ENCODE measurements around the gene GMEB2. TPM values are rescaled to one million over a fixed set of nuclear protein-coding genes. Genes with fewer than 3 reads are reported as not detected.
A peak's percentile ranks its signal among the peaks of the same experiment; 100 is the strongest.

GMEB2 gene
- total and polyA plus RNA-seq, 2 donors: 9.3 to 16.3 TPM

DNA sequence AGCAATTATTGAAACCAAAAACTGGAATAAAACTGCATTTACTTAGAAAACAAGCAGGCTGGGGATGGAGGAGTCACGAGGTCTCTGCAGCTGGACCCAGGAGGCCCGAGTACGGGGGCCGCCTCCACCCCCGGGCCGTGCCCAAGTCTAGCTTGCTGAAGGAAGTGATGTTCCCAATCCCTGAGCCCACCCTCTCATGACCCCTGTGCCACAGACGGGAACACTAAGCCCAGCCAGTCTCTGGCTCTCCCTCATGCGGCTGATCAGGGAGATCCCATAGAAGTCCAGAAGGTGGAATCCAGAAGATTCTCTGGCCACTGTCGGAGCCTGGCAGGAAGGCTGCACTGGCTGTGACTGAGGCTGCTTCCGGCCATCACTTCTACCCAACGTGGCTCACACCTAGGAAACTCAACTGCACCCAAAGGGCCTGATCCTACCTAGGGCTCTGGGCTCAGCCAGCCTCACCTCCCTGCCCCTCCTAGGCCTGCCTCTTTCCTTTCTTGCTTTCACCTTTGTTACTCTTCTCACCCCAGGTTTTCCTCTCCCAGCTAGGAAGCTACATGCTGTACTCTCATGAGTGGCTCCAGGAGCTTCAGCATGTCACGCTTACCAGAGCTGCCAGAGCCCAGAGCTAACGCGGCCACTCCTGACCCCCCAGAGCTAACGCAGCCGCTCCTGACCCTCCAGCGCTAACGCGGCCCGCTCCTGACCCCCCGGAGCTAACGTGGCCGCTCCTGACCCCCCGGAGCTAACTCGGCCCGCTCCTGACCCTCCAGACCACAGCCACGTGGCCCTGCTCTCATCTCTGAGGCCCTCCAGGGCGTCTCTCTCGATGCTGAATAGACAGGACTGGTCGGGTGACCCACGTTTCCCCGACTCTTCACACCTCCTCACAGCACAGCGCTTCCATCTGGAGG lies 28.2 kb downstream of the GMEB2 start:
- 94% methylated on average over 33 of the region's 33 CpGs for WGBS
- Histone ChIP-seq H3K27me3 (ENCODE audit: control insufficient read depth in 2 of 2, insufficient read depth in 1 of 2, low read length in 1 of 2) (no peaks in the 10 kb centered on the region), H3K4me3 (ENCODE audit: low read length in 2 of 2) (no peak overlapping the region), H3K4me1 (ENCODE audit: control insufficient read depth in 2 of 2, insufficient read depth in 2 of 2, low read length in 2 of 2) (peaks cover 11 to 23% of the 10 kb centered on the region in 2 donors), H3K36me3 (ENCODE audit: control insufficient read depth in 2 of 2, insufficient read depth in 2 of 2, low read length in 1 of 2) (peaks cover 78 to 82% of the 10 kb centered on the region in 2 donors), H3K9me3 (ENCODE audit: control insufficient read depth in 2 of 2, insufficient read depth in 1 of 2, low read length in 1 of 2) (peaks cover 0 to 11% of the 10 kb centered on the region in 2 donors), H3K27ac (ENCODE audit: low read depth in 1 of 2, low read length in 1 of 2) (no peak overlapping the region)
- DNase-seq (ENCODE audit: low read depth in 6 of 9, low spot score in 9 of 9): no peak

DNA sequence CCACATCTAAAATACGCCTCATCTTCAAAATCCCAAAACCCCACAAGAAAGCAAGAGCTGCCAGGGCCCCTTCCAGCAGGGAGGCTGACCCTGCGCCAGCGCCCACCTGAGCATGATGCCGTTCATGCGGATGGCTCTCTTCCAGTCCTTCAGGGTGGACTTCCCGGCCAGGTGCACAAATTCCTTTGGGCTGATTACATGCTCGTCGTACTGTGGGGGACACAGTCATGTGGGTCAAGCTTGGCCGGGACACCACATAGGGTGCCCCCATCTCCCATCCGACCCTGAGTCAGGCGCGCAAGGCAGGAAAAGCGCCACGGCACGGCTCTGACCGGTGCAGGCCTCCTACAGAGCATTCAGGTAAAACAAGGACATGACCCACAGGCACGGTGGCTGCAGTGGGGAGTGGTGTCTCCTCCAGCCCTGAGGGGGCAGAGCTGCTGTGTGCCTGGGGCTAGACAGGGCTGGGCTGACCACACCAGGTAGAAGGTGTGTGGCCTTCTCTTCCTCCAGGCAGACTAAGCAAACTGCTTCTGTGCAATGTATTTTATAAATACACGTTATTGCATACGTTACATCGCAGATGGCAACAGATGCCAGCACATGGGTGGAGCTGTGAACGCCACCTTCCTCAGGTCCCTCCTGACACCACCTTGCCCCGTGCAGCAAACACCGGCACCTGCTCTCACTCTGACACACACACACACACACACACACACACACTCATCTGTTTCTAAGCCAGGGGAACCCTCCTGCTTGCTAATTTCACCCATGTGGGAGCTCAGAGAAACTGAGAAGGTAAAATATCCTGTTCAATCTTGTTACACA lies 29.0 kb downstream of the GMEB2 start:
- Histone ChIP-seq H3K4me3 (ENCODE audit: low read length in 2 of 2) (no peak overlapping the region), H3K27ac (ENCODE audit: low read depth in 1 of 2, low read length in 1 of 2) (peak overlapping the region in 1 of 2 donors; percentile 8), H3K27me3 (ENCODE audit: control insufficient read depth in 2 of 2, insufficient read depth in 1 of 2, low read length in 1 of 2) (no peaks in the 10 kb centered on the region), H3K4me1 (ENCODE audit: control insufficient read depth in 2 of 2, insufficient read depth in 2 of 2, low read length in 2 of 2) (peaks cover 11 to 23% of the 10 kb centered on the region in 2 donors), H3K36me3 (ENCODE audit: control insufficient read depth in 2 of 2, insufficient read depth in 2 of 2, low read length in 1 of 2) (peaks cover 79 to 88% of the 10 kb centered on the region in 2 donors), H3K9me3 (ENCODE audit: control insufficient read depth in 2 of 2, insufficient read depth in 1 of 2, low read length in 1 of 2) (peaks cover 0 to 11% of the 10 kb centered on the region in 2 donors)
- DNase-seq (ENCODE audit: low read depth in 6 of 9, low spot score in 9 of 9): peak in 1 of 9 donors; percentile 12
- WGBS: 74% methylated on average over 23 of the region's 23 CpGs

DNA sequence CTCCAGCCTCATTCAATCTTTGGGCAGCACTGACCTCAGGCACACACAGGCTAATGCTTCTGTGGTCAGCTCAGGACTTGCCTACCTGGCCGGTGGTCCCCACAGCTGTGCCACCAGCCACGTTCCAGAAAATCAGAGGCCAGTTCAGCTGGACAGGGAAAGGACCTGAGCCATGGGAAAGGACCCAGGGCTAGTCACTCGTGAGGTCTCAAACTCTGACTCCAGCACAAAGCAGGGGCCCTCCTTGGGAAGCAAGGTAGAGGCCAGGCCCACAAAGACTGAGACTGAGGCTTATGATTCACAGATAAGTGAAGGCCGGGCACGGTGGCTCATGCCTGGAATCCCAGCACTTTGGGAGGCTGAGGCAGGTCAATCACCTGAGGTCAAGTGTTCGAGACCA lies 30.5 kb downstream of the GMEB2 start:
- H3K27ac ChIP-seq (ENCODE audit: low read depth in 1 of 2, low read length in 1 of 2): no peak overlapping the region

DNA sequence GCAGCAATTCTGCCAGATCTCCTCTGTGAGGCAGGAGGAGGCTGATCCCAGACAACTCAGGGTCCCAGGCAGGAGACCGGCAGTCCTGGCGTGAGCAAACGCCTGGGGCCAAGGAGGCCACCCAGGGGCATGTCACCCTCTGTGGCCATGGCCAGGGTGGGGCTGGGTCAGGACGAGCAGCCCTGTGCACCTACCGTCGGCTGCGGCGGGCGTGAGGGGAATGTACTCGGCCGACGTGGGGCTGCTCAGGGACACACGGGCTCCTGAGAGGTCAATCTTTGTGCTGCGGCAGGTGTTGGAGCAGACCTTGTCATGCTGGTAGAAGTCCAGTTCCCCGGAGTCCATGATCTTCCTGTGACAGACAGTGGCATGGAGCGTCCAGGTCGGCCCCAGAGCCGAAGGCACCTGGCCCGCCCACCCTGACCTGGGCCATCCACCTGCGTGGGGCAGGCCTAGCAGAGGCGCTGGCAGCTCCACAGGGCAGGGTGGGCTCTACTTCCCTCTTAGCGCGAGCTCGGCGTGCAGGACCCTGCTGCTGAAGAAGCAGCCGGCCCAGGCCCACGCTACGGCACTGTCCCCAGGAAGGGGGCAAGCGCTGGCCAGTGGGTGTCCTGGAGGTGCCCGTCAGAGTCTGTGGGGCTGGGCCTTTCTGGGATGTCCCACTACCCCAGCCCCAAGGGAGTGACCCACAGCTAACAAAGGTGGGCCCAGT lies 31.3 kb downstream of the GMEB2 start:
- Histone ChIP-seq H3K9me3 (ENCODE audit: control insufficient read depth in 2 of 2, insufficient read depth in 1 of 2, low read length in 1 of 2) (peaks cover 0 to 1% of the 10 kb centered on the region in 2 donors), H3K4me3 (ENCODE audit: low read length in 2 of 2) (no peak overlapping the region), H3K4me1 (ENCODE audit: control insufficient read depth in 2 of 2, insufficient read depth in 2 of 2, low read length in 2 of 2) (peaks cover 11 to 23% of the 10 kb centered on the region in 2 donors), H3K27me3 (ENCODE audit: control insufficient read depth in 2 of 2, insufficient read depth in 1 of 2, low read length in 1 of 2) (no peaks in the 10 kb centered on the region), H3K27ac (ENCODE audit: low read depth in 1 of 2, low read length in 1 of 2) (no peak overlapping the region), H3K36me3 (ENCODE audit: control insufficient read depth in 2 of 2, insufficient read depth in 2 of 2, low read length in 1 of 2) (peaks cover 77 to 96% of the 10 kb centered on the region in 2 donors)
- DNase-seq (ENCODE audit: low read depth in 6 of 9, low spot score in 9 of 9): no peak
- 97% methylated on average over 30 of the region's 30 CpGs for WGBS

More for the DNA sequence above, 30.5 kb downstream of the GMEB2 start:
- peaks cover 79 to 93% of the 10 kb centered on the region in 2 donors for H3K36me3 ChIP-seq (ENCODE audit: control insufficient read depth in 2 of 2, insufficient read depth in 2 of 2, low read length in 1 of 2)
- H3K27me3 ChIP-seq (ENCODE audit: control insufficient read depth in 2 of 2, insufficient read depth in 1 of 2, low read length in 1 of 2): no peaks in the 10 kb centered on the region
- peaks cover 11 to 23% of the 10 kb centered on the region in 2 donors for H3K4me1 ChIP-seq (ENCODE audit: control insufficient read depth in 2 of 2, insufficient read depth in 2 of 2, low read length in 2 of 2)
- no peak for DNase-seq (ENCODE audit: low read depth in 6 of 9, low spot score in 9 of 9)
- H3K4me3 ChIP-seq (ENCODE audit: low read length in 2 of 2): no peak overlapping the region
- H3K9me3 ChIP-seq (ENCODE audit: control insufficient read depth in 2 of 2, insufficient read depth in 1 of 2, low read length in 1 of 2): peaks cover 0 to 1% of the 10 kb centered on the region in 2 donors
- WGBS: 97% methylated on average over 6 of the region's 6 CpGs

DNA sequence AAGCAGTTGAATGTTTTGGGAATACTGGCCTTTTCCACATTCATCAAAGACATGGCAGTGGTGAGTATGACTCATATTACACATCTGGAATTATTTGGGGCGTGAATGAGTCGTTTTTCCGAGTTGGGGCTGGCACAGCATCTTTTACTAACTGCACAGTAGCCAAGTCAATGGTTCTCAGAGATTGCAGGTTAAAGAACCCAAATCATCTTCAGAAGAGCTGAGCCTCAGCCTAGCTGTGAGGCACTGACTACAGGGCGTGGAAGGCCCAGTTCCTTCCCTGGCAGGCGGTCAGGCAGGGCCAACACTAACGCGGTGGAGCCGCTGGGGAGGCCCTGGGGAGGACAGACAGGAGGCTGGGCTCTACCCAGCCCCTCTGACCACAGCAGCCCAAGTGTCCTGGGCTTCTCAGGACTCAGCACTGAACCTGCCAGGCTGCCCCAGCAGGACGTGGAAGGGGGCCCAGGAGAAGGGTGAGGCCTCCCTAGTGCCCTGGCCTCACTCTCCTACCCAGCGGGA lies 32.8 kb downstream of the GMEB2 start:
- WGBS: 97% methylated on average over 10 of the region's 10 CpGs
- Histone ChIP-seq H3K36me3 (ENCODE audit: control insufficient read depth in 2 of 2, insufficient read depth in 2 of 2, low read length in 1 of 2) (peaks cover 82 to 95% of the 10 kb centered on the region in 2 donors), H3K9me3 (ENCODE audit: control insufficient read depth in 2 of 2, insufficient read depth in 1 of 2, low read length in 1 of 2) (peaks cover 0 to 1% of the 10 kb centered on the region in 2 donors), H3K27ac (ENCODE audit: low read depth in 1 of 2, low read length in 1 of 2) (no peak overlapping the region), H3K4me1 (ENCODE audit: control insufficient read depth in 2 of 2, insufficient read depth in 2 of 2, low read length in 2 of 2) (peaks cover 11 to 29% of the 10 kb centered on the region in 2 donors), H3K4me3 (ENCODE audit: low read length in 2 of 2) (no peak overlapping the region), H3K27me3 (ENCODE audit: control insufficient read depth in 2 of 2, insufficient read depth in 1 of 2, low read length in 1 of 2) (no peaks in the 10 kb centered on the region)
- no peak for DNase-seq (ENCODE audit: low read depth in 6 of 9, low spot score in 9 of 9)

DNA sequence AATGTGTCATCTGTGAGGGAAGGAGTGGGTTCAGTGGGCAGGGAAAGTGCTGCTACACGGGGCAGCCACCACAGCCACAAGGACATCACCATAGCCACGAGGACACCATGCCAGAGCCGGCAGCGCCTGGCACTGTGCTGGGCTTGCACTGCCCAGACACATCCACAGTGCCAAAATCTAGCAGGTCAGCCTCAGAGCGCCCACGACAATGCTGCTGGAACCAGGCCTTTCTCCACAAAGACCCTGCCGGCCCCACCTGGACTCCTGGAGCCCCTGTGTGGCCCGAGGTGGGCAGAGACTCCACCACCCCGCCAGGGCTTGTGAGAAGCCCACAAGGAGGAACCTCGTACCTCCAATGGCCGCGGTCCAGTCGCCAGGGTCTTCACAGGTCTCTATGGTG lies 34.2 kb downstream of the GMEB2 start:
- H3K27ac ChIP-seq (ENCODE audit: low read depth in 1 of 2, low read length in 1 of 2): no peak overlapping the region
- no peak for DNase-seq (ENCODE audit: low read depth in 6 of 9, low spot score in 9 of 9)

DNA sequence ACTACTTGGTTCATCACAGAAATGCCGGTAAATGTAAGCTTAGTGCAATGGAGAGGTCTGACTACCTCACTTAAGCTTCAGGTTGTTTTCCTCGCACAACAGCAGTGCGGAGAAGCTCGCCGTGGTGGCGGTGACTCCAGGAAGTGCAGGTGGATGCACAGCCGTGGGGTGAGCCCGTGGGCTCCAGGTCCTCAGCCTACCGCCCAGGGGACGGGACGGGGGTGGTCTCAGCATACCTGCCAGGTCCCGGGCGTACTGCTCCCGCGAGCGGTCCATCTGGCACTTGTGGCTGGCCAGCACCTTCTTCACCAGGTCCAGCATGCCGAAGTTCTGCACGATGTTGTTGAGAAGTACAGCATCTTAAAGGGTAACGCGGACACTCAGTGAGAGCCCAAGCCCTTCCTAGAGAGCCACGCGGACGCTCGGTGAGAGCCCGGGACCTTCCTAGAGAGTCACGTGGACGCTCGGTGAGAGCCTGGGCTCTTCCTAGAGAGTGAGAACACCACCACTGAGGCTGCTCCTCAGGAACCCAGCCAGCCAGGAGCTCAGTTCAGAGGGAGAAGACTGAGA lies 35.0 kb downstream of the GMEB2 start:
- DNase-seq (ENCODE audit: low read depth in 6 of 9, low spot score in 9 of 9): no peak
- Histone ChIP-seq H3K4me3 (ENCODE audit: low read length in 2 of 2) (no peak overlapping the region), H3K36me3 (ENCODE audit: control insufficient read depth in 2 of 2, insufficient read depth in 2 of 2, low read length in 1 of 2) (peaks cover 84 to 90% of the 10 kb centered on the region in 2 donors), H3K27me3 (ENCODE audit: control insufficient read depth in 2 of 2, insufficient read depth in 1 of 2, low read length in 1 of 2) (no peaks in the 10 kb centered on the region), H3K27ac (ENCODE audit: low read depth in 1 of 2, low read length in 1 of 2) (no peak overlapping the region), H3K4me1 (ENCODE audit: control insufficient read depth in 2 of 2, insufficient read depth in 2 of 2, low read length in 2 of 2) (peaks cover 8 to 29% of the 10 kb centered on the region in 2 donors), H3K9me3 (ENCODE audit: control insufficient read depth in 2 of 2, insufficient read depth in 1 of 2, low read length in 1 of 2) (peaks cover 0 to 1% of the 10 kb centered on the region in 2 donors)
- 98% methylated on average over 28 of the region's 28 CpGs for WGBS

More for the DNA sequence above, 34.2 kb downstream of the GMEB2 start:
- WGBS: 97% methylated on average over 13 of the region's 13 CpGs
- H3K36me3 ChIP-seq (ENCODE audit: control insufficient read depth in 2 of 2, insufficient read depth in 2 of 2, low read length in 1 of 2): peaks cover 79 to 90% of the 10 kb centered on the region in 2 donors
- H3K9me3 ChIP-seq (ENCODE audit: control insufficient read depth in 2 of 2, insufficient read depth in 1 of 2, low read length in 1 of 2): peaks cover 0 to 1% of the 10 kb centered on the region in 2 donors
- H3K4me1 ChIP-seq (ENCODE audit: control insufficient read depth in 2 of 2, insufficient read depth in 2 of 2, low read length in 2 of 2): peaks cover 10 to 30% of the 10 kb centered on the region in 2 donors
- no peak overlapping the region for H3K4me3 ChIP-seq (ENCODE audit: low read length in 2 of 2)
- H3K27me3 ChIP-seq (ENCODE audit: control insufficient read depth in 2 of 2, insufficient read depth in 1 of 2, low read length in 1 of 2): no peaks in the 10 kb centered on the region

DNA sequence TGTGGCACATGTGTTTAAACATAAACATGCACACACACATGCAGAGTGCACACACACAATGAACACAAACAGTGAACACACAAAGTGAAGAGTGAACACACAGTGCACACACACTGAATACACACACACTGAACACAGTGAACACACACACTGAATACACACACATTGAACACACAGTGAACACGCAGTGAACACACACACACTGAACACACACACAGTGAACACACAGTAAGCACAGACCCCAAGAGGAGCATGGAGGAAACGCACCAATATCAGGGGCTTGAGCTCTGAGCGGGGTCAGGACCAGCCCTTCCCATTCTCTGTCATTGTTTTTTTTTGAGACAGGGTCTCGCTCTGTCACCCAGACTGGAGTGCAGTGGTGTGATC lies 35.8 kb downstream of the GMEB2 start:
- Histone ChIP-seq H3K36me3 (ENCODE audit: control insufficient read depth in 2 of 2, insufficient read depth in 2 of 2, low read length in 1 of 2) (peaks cover 80 to 85% of the 10 kb centered on the region in 2 donors), H3K4me3 (ENCODE audit: low read length in 2 of 2) (no peak overlapping the region), H3K27me3 (ENCODE audit: control insufficient read depth in 2 of 2, insufficient read depth in 1 of 2, low read length in 1 of 2) (no peaks in the 10 kb centered on the region), H3K27ac (ENCODE audit: low read depth in 1 of 2, low read length in 1 of 2) (no peak overlapping the region), H3K4me1 (ENCODE audit: control insufficient read depth in 2 of 2, insufficient read depth in 2 of 2, low read length in 2 of 2) (peaks cover 8 to 29% of the 10 kb centered on the region in 2 donors), H3K9me3 (ENCODE audit: control insufficient read depth in 2 of 2, insufficient read depth in 1 of 2, low read length in 1 of 2) (peaks cover 0 to 1% of the 10 kb centered on the region in 2 donors)
- DNase-seq (ENCODE audit: low read depth in 6 of 9, low spot score in 9 of 9): no peak
- WGBS: 98% methylated on average over 4 of the region's 4 CpGs

Measured in thymus (tissue), 11 donors.